Measurements from ENCODE around the gene MYRIP. TPM values are rescaled to one million over a fixed set of nuclear protein-coding genes. Genes with fewer than 3 reads are reported as not detected.

MYRIP gene
- total and polyA plus RNA-seq, 11 donors: 0.42 to 2.2 (median 0.90) TPM

DNA sequence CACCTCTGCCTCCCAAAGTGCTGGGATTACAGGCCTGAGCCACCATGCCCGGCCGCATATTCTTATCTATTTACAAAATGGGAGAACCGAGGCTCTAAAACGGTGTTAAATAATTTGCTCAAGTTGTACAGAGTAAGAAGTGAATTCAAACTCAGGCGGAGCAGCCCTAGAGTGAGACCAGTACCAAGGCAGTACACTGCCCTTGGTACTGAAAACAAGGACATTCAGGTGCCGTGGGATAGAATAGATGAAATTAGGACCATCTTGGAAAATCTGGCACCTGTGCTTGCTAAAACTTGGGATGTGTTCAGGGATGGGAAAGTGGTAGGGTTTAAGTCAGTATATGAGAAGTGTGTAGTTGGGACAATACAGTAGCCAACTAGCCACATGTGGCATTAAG, 100.7 kb downstream of the MYRIP start:
- no peaks in the 10 kb centered on the region for H3K27me3 ChIP-seq
- ATAC-seq (no peak), DNase-seq (no peak)
- no peak overlapping the region for H3K4me3 ChIP-seq
- H3K27ac ChIP-seq: no peak overlapping the region
- 77 to 91% (median 82%) methylated on average over 6 of the region's 6 CpGs for WGBS, 4 donors
- H3K36me3 ChIP-seq: no peaks in the 10 kb centered on the region
- TF ChIP-seq POLR2A (IDR thresholded peaks at IDR 0.05): no peak
- TF ChIP-seq, protein P1, sequence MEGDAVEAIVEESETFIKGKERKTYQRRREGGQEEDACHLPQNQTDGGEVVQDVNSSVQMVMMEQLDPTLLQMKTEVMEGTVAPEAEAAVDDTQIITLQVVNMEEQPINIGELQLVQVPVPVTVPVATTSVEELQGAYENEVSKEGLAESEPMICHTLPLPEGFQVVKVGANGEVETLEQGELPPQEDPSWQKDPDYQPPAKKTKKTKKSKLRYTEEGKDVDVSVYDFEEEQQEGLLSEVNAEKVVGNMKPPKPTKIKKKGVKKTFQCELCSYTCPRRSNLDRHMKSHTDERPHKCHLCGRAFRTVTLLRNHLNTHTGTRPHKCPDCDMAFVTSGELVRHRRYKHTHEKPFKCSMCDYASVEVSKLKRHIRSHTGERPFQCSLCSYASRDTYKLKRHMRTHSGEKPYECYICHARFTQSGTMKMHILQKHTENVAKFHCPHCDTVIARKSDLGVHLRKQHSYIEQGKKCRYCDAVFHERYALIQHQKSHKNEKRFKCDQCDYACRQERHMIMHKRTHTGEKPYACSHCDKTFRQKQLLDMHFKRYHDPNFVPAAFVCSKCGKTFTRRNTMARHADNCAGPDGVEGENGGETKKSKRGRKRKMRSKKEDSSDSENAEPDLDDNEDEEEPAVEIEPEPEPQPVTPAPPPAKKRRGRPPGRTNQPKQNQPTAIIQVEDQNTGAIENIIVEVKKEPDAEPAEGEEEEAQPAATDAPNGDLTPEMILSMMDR (IDR thresholded peaks at IDR 0.05): no peak
- peaks cover 0 to 42% (median 5%) of the 10 kb centered on the region in 12 donors for H3K4me1 ChIP-seq
- intact Hi-C loops (cut with DNase I): no loop called here
- no peaks in the 10 kb centered on the region for H3K9me3 ChIP-seq

DNA sequence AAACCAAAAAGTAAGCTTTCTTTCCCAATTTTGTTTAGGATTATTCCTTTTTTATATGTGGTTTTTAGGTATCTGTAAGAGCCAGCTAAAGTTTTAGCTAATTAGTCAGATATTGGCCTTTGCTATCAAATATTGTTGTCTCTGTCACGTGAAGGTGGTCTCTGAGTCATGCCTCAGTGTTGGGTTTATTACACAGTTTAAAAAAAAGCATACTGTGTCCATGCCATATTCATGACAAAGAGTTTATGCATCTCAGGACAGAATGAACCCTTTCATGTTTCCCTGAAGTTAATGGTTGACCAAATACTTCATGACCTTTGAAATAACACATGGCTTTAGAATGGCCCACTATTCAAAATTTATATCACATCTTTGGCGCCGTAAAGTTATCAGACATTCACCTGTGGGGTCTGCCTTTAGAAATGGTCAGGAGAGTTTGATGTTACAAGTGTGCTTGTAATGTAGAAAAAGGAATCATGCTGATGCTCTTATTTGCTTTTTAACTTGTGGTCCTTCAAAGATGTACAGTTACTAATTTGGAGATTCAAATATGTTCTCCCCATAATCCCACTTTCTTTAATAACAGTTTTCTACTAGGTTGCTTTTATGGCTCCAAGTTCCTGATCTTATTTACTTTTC, 101.5 kb downstream of the MYRIP start:
- no peak for DNase-seq
- ATAC-seq: no peak
- no peaks in the 10 kb centered on the region for H3K36me3 ChIP-seq

DNA sequence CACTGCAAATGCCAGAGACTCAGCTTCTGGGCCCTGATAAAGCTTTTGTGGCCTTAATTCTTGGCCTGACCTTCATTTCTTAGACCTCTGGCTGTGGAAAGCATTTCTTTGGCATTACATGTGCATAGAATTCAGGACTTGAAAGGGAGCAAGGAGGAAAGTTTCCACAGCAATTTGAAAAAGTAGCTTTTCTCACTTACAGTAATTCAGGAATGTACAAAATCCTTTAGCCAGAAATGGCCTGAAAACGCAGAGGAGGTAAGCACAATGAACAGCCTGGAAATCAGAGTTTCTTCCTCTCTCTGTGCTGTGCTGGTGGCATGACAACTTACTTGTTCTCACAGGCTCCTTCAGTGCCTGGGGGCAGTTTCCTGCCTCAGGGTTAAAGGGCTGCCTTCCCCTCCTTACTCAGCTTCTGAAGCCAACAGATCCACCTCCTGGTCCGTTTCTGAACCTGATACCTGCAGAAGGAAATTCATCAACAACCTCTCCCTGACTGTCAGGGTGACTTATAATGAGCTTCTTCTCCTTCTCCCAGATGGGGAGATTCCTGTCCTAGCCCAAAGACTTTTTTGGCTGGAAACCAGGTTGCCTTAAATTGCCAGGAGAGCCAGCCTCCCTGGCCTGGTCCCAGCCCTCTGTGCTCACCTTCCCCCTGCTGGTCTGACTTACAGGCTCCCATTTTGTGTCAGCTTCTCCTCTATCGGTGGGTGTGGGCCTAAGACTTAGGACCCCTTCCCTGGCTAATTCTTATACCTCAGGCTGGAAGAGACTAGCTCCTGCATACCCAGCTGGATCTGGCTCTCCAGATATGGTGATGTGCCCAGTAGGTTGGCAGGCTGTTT, 102.3 kb downstream of the MYRIP start:
- H3K27ac ChIP-seq: peak overlapping the region in 6 of 12 donors; percentile 4 to 65 (median 36)
- H3K27me3 ChIP-seq: no peaks in the 10 kb centered on the region
- H3K9me3 ChIP-seq: no peaks in the 10 kb centered on the region
- intact Hi-C loops (cut with DNase I): no loop called here
- peaks cover 0 to 42% (median 5%) of the 10 kb centered on the region in 12 donors for H3K4me1 ChIP-seq
- WGBS, 4 donors: 54 to 65% (median 59%) methylated on average over 3 of the region's 3 CpGs
- no peaks in the 10 kb centered on the region for H3K36me3 ChIP-seq
- ATAC-seq (peak; percentile 33 to 75 (median 51)), DNase-seq (no peak)
- H3K4me3 ChIP-seq: no peak overlapping the region
- TF ChIP-seq POLR2A (IDR thresholded peaks at IDR 0.05): no peak
- TF ChIP-seq, protein P1 (IDR thresholded peaks at IDR 0.05): peak in 1 of 12 donors; percentile 12

More for the DNA sequence above, 101.5 kb downstream of the MYRIP start:
- intact Hi-C loops (cut with DNase I): no loop called here
- peak overlapping the region in 4 of 12 donors; percentile 4 to 44 (median 24) for H3K27ac ChIP-seq
- TF ChIP-seq POLR2A (IDR thresholded peaks at IDR 0.05): no peak
- TF ChIP-seq, protein P1 (IDR thresholded peaks at IDR 0.05): no peak
- 70 to 87% (median 79%) methylated on average over 3 of the region's 3 CpGs for WGBS, 4 donors
- no peak overlapping the region for H3K4me3 ChIP-seq
- no peaks in the 10 kb centered on the region for H3K27me3 ChIP-seq
- H3K4me1 ChIP-seq: peaks cover 0 to 42% (median 5%) of the 10 kb centered on the region in 12 donors
- H3K9me3 ChIP-seq: no peaks in the 10 kb centered on the region

DNA sequence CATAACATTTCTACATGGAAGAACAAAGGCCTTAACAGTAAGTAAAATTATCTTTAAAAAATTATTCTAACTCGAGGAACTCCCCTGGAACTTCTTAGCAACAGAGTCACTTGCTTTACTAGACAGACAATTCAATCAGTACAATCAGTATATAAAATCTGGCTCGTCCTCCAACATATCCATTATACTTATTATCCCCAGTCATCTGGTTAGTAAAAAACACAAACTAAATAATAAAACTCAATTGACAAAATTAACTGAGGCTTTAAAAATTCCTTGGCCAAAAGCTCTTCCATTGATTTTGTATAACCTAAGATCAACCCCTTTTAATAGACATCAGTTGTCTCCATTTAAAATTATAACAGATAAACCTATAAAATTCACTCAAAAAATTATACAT, 105.6 kb downstream of the MYRIP start:
- no peak overlapping the region for H3K27ac ChIP-seq
- TF ChIP-seq, protein P1 (IDR thresholded peaks at IDR 0.05): no peak
- no peak for TF ChIP-seq POLR2A (IDR thresholded peaks at IDR 0.05)
- H3K4me3 ChIP-seq: no peak overlapping the region
- intact Hi-C loops (cut with DNase I): no loop called here
- peaks cover 0 to 23% (median 0%) of the 10 kb centered on the region in 12 donors for H3K4me1 ChIP-seq
- no peak for ATAC-seq
- WGBS, 4 donors: 80 to 88% (median 86%) methylated on average over 2 of the region's 2 CpGs
- no peaks in the 10 kb centered on the region for H3K36me3 ChIP-seq
- DNase-seq: no peak
- no peaks in the 10 kb centered on the region for H3K27me3 ChIP-seq
- no peaks in the 10 kb centered on the region for H3K9me3 ChIP-seq
